K562 (cell line): ENCODE data around the gene DAP. TPM values are rescaled to one million over a fixed set of nuclear protein-coding genes. Genes with fewer than 3 reads are reported as not detected.
A peak's percentile ranks its signal among the peaks of the same experiment; 100 is the strongest.

Source experiments
- BHLHE40 ChIP-seq: IDR thresholded peaks from 2 replicates; pipeline ENCODE4 v1.6.1; 2011; ENCODE audit warnings: low read length, improper control_type of control experiment
- CBFB ChIP-seq: sonication (generic); formaldehyde crosslinking; IDR thresholded peaks from 2 replicates; pipeline ENCODE4 v1.4.0; 2020; ENCODE audit warnings: mild to moderate bottlenecking, missing genetic modification reagents
- ILK ChIP-seq: fragments of 450-650 bp; IDR thresholded peaks from 2 replicates; pipeline ENCODE4 v1.6.1; 2016; ENCODE audit warnings: missing genetic modification characterization, low read depth, mild to moderate bottlenecking, missing compliant biosample characterization, moderate library complexity, borderline replicate concordance
- L3MBTL2 ChIP-seq: fragments of 450-650 bp; IDR thresholded peaks from 2 replicates; pipeline ENCODE4 v1.6.1; 2016; ENCODE audit warnings: mild to moderate bottlenecking, moderate library complexity
- RFX7 ChIP-seq: fragments of 250-450 bp; sonication (Bioruptor Pico); IDR thresholded peaks from 2 replicates; pipeline ENCODE4 v1.5.1; 2021; ENCODE audit warnings: mild to moderate bottlenecking
- SOX6 ChIP-seq: fragments of 450-650 bp; IDR thresholded peaks from 2 replicates; pipeline ENCODE4 v1.6.1; 2014; ENCODE audit warnings: mild to moderate bottlenecking
- SPI1 ChIP-seq: IDR thresholded peaks from 2 replicates; pipeline ENCODE4 v1.6.1; 2011; ENCODE audit warnings: low read depth, low read length, control low read depth, borderline replicate concordance
- ZC3H4 ChIP-seq: sonication (generic); formaldehyde crosslinking; IDR thresholded peaks from 2 replicates; pipeline ENCODE4 v1.9.0; 2021; ENCODE audit warnings: missing genetic modification reagents, borderline replicate concordance
- ZFP1 ChIP-seq: fragments of 450-650 bp; formaldehyde crosslinking; IDR thresholded peaks from 2 replicates; pipeline ENCODE4 v1.4.0; 2020; ENCODE audit warnings: mild to moderate bottlenecking, mixed read lengths
- ZNF197 ChIP-seq: fragments of 200-800 bp; sonication (Bioruptor generic); IDR thresholded peaks from 2 replicates; pipeline ENCODE4 v1.6.1; 2016; ENCODE audit warnings: low read depth, missing genetic modification characterization, missing compliant biosample characterization
- polyA plus RNA-seq, 8 experiments: library from polyadenylated mRNA; depleted of rRNA in 4 of 8; stranded (reverse) in 5 of 8; unstranded in 3 of 8; fragments of >200 nt; fragmentation: Nextera tagmentation in 2 of 8; fragmentation: Illumina TruSeq in 1 of 8; extraction: Ambion mirVana in 2 of 8; extraction: Trizol in 1 of 8; gene quantifications; 2 replicates each; pipeline versions ENCODE4 v1.2.1 to v1.2.3, GENCODE V29; 2011 to 2014; ENCODE audit warnings: inconsistent platforms in 1 of 8, missing spikeins in 1 of 8
- total RNA-seq, 7 experiments: library from RNA; depleted of rRNA in 6 of 7; stranded (reverse); fragments of >200 nt in 6 of 7; fragmentation: Illumina TruSeq in 2 of 7; extraction: Trizol in 2 of 7; gene quantifications; 2 replicates each; pipeline versions ENCODE4 v1.2.1 to v1.2.3, GENCODE V29; 2011 to 2021; ENCODE audit warnings: low replicate concordance in 1 of 7
- TF ChIP-seq, protein P1 (sequence below): fragments of 450-650 bp; IDR thresholded peaks from 2 replicates; pipeline ENCODE4 v1.6.1; 2016; ENCODE audit warnings: mild to moderate bottlenecking, moderate library complexity
- TF ChIP-seq, protein P2 (sequence below): fragments of 450-650 bp; formaldehyde crosslinking; IDR thresholded peaks from 2 replicates; pipeline ENCODE4 v1.4.0; 2022; ENCODE audit warnings: mild to moderate bottlenecking, moderate library complexity
- TF ChIP-seq, protein P3 (sequence below): fragments of 200-800 bp; sonication (Bioruptor generic); IDR thresholded peaks from 2 replicates; pipeline ENCODE4 v1.6.1; 2017; ENCODE audit warnings: missing genetic modification characterization, missing compliant biosample characterization

Gene DAP
- total and polyA plus RNA-seq, 9 of the 15 experiments (the other 6 are each of a cell fraction or from before 2014, with no cell fraction given): 14.1 to 151 (median 34.5) TPM

DNA sequence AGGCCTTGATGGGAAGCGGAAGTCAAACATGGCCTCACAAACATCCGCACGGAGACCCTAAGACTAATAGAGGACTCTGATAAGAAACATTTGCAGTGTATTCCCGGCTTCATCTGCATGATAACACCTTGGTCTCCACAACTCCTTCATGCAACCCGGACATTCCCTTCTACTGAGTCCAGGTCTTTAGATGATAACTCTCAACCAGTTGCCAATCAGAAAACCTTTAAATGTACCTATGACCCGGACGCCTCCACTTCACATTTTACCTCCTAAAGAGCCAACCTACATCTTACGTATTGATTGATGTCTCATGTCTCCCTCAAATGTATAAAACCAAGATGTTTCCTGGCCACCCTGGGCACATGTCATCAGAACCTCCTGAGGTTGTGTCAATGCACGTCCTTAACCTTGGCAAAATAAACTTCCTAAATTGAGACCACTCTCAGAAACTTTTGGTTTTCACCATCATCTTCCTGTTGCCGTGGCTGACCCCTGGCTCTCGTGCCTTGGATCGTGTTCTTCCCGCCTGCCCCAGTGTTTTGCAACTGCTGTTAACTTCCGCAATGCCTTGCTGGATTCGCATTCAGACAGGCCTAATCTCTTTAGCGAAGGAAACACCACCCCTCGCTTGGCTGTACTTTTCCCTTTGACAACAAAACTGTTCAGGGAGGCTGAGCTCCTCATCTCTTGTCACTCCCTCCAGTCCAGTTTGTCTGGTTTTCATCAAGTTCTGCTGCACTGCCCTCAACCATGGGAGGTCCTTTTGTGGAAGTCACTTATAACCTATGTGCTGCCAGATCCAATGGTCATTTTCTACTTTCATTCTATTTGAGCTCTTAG is 1.1 kb upstream of the DAP start (continued):
- TF ChIP-seq, protein P1, sequence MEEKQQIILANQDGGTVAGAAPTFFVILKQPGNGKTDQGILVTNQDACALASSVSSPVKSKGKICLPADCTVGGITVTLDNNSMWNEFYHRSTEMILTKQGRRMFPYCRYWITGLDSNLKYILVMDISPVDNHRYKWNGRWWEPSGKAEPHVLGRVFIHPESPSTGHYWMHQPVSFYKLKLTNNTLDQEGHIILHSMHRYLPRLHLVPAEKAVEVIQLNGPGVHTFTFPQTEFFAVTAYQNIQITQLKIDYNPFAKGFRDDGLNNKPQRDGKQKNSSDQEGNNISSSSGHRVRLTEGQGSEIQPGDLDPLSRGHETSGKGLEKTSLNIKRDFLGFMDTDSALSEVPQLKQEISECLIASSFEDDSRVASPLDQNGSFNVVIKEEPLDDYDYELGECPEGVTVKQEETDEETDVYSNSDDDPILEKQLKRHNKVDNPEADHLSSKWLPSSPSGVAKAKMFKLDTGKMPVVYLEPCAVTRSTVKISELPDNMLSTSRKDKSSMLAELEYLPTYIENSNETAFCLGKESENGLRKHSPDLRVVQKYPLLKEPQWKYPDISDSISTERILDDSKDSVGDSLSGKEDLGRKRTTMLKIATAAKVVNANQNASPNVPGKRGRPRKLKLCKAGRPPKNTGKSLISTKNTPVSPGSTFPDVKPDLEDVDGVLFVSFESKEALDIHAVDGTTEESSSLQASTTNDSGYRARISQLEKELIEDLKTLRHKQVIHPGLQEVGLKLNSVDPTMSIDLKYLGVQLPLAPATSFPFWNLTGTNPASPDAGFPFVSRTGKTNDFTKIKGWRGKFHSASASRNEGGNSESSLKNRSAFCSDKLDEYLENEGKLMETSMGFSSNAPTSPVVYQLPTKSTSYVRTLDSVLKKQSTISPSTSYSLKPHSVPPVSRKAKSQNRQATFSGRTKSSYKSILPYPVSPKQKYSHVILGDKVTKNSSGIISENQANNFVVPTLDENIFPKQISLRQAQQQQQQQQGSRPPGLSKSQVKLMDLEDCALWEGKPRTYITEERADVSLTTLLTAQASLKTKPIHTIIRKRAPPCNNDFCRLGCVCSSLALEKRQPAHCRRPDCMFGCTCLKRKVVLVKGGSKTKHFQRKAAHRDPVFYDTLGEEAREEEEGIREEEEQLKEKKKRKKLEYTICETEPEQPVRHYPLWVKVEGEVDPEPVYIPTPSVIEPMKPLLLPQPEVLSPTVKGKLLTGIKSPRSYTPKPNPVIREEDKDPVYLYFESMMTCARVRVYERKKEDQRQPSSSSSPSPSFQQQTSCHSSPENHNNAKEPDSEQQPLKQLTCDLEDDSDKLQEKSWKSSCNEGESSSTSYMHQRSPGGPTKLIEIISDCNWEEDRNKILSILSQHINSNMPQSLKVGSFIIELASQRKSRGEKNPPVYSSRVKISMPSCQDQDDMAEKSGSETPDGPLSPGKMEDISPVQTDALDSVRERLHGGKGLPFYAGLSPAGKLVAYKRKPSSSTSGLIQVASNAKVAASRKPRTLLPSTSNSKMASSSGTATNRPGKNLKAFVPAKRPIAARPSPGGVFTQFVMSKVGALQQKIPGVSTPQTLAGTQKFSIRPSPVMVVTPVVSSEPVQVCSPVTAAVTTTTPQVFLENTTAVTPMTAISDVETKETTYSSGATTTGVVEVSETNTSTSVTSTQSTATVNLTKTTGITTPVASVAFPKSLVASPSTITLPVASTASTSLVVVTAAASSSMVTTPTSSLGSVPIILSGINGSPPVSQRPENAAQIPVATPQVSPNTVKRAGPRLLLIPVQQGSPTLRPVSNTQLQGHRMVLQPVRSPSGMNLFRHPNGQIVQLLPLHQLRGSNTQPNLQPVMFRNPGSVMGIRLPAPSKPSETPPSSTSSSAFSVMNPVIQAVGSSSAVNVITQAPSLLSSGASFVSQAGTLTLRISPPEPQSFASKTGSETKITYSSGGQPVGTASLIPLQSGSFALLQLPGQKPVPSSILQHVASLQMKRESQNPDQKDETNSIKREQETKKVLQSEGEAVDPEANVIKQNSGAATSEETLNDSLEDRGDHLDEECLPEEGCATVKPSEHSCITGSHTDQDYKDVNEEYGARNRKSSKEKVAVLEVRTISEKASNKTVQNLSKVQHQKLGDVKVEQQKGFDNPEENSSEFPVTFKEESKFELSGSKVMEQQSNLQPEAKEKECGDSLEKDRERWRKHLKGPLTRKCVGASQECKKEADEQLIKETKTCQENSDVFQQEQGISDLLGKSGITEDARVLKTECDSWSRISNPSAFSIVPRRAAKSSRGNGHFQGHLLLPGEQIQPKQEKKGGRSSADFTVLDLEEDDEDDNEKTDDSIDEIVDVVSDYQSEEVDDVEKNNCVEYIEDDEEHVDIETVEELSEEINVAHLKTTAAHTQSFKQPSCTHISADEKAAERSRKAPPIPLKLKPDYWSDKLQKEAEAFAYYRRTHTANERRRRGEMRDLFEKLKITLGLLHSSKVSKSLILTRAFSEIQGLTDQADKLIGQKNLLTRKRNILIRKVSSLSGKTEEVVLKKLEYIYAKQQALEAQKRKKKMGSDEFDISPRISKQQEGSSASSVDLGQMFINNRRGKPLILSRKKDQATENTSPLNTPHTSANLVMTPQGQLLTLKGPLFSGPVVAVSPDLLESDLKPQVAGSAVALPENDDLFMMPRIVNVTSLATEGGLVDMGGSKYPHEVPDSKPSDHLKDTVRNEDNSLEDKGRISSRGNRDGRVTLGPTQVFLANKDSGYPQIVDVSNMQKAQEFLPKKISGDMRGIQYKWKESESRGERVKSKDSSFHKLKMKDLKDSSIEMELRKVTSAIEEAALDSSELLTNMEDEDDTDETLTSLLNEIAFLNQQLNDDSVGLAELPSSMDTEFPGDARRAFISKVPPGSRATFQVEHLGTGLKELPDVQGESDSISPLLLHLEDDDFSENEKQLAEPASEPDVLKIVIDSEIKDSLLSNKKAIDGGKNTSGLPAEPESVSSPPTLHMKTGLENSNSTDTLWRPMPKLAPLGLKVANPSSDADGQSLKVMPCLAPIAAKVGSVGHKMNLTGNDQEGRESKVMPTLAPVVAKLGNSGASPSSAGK: peak; percentile 88
- TF ChIP-seq L3MBTL2 (peak; percentile 90), ZNF197 (CRISPR knock-in tag) (0 out of 2 replicates have a peak, but pooled peaks have one; percentile 70), ZFP1 (CRISPR knock-in tag) (no peak), CBFB (CRISPR knock-in tag) (0 out of 2 replicates have a peak, but pooled peaks have one; percentile 55), BHLHE40 (peak; percentile 59; the same call in 1 of the 2 replicates), ILK (tag) (no peak), SPI1 (peak; percentile 76; the same call in 1 of the 2 replicates), SOX6 (no peak; the same call in 1 of the 2 replicates), RFX7 (CRISPR knock-in tag) (no peak), ZC3H4 (CRISPR knock-in tag) (peak; percentile 35; the same call in 1 of the 2 replicates)
- TF ChIP-seq, protein P2, sequence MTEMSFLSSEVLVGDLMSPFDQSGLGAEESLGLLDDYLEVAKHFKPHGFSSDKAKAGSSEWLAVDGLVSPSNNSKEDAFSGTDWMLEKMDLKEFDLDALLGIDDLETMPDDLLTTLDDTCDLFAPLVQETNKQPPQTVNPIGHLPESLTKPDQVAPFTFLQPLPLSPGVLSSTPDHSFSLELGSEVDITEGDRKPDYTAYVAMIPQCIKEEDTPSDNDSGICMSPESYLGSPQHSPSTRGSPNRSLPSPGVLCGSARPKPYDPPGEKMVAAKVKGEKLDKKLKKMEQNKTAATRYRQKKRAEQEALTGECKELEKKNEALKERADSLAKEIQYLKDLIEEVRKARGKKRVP: 0 out of 2 replicates have a peak, but pooled peaks have one; percentile 5
- TF ChIP-seq, protein P3, sequence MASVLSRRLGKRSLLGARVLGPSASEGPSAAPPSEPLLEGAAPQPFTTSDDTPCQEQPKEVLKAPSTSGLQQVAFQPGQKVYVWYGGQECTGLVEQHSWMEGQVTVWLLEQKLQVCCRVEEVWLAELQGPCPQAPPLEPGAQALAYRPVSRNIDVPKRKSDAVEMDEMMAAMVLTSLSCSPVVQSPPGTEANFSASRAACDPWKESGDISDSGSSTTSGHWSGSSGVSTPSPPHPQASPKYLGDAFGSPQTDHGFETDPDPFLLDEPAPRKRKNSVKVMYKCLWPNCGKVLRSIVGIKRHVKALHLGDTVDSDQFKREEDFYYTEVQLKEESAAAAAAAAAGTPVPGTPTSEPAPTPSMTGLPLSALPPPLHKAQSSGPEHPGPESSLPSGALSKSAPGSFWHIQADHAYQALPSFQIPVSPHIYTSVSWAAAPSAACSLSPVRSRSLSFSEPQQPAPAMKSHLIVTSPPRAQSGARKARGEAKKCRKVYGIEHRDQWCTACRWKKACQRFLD (CRISPR knock-in tag): peak; percentile 25; the same call in 1 of the 2 replicates
